Retinal pigment epithelial cell (primary cell): ENCODE data around the gene DIDO1.

Source experiments
- DNase-seq: peaks from one replicate; pipeline ENCODE4 v3.0.0-alpha.2; 2010; ENCODE audit warnings: low read depth
- H3K4me3 ChIP-seq: 2 replicates; pipeline ENCODE4 v1.5.1; 2011; ENCODE audit warnings: mild to moderate bottlenecking, low read length, control low read depth, moderate library complexity
- TF ChIP-seq, protein P1 (sequence below): conservative IDR thresholded peaks from 2 replicates; pipeline ENCODE4 v1.5.1; 2011; ENCODE audit warnings: low read depth, low read length, control low read depth, inconsistent platforms

DIDO1 gene

DNA sequence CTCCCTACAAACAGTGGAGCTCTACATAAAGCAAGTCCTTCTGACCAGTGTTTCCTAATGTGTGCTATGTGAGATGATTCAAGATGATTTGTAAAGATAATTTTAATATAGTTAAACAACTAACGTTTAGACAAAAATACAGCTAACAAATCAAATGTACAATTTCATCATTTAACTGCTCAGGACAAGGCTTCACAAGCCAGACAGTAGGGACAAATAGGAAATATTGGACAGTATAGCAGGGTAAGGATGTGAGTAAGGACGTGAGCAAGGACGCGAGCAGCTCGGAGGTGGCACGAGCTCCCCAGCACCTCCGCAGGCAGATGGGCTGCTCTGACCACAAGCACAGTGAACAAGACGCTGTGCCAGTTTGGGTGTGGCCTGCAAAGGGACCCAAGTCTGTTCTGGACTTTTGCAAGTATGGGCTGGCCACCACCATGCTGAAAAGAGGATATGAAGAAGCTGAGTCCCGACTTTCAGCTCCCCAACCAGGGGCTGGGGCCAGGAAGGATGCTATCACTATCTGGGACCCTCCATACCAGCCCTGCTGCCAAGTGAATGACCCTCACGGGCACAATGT lies 14.5 kb downstream of the DIDO1 start:
- DNase-seq, result no peak
- TF ChIP-seq, protein P1, sequence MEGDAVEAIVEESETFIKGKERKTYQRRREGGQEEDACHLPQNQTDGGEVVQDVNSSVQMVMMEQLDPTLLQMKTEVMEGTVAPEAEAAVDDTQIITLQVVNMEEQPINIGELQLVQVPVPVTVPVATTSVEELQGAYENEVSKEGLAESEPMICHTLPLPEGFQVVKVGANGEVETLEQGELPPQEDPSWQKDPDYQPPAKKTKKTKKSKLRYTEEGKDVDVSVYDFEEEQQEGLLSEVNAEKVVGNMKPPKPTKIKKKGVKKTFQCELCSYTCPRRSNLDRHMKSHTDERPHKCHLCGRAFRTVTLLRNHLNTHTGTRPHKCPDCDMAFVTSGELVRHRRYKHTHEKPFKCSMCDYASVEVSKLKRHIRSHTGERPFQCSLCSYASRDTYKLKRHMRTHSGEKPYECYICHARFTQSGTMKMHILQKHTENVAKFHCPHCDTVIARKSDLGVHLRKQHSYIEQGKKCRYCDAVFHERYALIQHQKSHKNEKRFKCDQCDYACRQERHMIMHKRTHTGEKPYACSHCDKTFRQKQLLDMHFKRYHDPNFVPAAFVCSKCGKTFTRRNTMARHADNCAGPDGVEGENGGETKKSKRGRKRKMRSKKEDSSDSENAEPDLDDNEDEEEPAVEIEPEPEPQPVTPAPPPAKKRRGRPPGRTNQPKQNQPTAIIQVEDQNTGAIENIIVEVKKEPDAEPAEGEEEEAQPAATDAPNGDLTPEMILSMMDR, result no peak
- no peak overlapping the region for H3K4me3 ChIP-seq

DNA sequence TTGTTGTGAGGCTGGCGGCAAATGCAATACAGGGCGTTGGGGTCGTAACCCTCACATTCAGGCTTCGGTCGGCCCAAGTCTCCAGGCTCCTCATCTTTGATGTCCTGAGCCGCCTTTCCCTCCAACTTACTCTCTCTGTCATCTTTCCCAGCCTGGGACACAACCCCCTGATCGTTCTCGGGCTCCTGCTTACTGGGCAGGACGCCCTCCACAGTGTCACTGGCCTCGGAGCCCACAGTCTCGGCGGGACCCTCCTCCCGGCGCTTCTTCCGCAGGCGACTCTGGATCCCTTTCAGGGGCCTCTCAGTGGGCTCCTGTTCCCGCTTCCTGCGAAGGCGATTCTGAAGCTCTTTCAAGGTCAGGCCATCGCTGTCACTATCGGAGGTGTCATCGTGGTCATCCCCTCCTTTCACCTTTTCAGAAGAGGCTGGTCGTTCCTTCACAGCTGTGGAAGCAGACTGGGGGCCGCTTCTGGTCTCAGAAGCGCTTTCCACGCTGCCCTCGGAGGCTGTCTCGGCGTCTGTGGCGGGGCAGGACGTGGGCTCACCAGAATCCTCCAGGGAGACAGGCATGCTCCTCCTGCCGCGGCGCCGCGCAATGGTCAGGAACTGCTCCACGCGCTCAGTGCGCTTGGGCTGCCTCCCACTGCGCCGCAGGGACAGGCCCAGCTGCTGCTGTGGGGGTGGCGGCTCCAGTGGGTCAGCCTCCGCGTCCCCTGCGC lies 15.4 kb downstream of the DIDO1 start:
- TF ChIP-seq, protein P1, result no peak
- H3K4me3 ChIP-seq, result no peak overlapping the region
- no peak for DNase-seq

DNA sequence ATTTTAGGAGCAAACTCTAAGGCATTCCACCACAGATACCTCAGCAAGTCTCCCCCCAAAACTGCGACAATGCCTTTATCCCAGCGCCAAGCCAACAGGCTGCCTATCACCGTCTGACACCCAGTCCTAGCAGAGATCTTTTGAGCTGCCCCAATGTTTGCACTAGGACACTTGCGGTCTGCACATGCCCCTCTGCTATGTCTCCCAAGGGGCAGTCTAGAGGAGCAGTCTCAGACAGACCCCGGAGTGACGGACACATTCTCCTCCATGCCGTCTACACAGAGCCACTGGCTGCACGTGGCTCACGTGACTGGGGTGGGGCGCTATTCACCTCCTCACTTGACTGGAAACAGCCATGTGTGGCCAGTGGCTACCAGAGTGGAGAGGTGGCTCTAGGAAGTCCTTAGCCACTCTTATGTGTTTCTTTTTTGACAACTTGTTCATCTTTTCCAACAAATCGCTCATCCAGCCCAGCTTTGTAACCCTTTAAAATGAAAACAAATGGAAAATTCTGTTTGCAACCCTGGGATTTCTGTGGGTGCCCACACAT lies 16.0 kb downstream of the DIDO1 start:
- DNase-seq, result no peak
- H3K4me3 ChIP-seq, result no peak overlapping the region
- TF ChIP-seq, protein P1, result no peak

DNA sequence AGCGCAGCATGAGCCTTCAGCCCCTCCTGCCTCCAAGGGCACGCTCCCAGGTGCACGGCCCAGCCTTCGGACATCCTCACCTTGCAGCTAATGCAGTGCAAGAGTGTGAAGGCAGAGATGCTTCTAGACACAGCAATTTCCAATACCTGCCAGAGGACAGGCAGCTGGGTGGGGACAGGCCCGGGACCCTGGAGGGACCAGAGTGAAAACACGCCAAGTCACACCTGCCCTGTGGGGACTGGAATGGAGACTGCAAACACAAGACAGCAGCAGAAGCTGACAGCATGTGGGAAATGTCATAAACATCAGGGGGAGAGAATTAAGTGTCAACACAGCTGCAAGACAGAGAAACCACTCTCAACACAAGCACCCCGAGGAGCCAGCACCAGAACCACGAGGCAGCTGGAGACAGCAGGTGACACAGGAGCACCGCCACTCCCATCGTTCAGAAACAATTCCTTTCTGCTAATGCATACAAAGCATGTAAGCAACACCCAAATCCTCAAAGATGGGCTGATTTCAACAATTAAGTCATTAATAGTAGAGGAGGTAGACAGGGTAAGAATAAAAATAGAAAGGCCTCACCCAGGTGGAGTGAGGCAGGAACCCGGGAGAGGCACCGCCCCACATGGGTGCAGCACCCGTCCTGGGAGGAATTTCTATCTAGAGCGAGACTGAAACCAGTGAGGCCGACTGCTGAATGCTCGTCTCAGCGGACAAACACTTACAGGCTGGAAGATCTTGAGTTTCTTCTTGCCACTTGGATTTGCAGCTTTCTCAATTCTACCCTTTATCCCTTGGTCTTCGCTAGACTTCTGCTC lies 17.1 kb downstream of the DIDO1 start:
- H3K4me3 ChIP-seq, result no peak overlapping the region
- TF ChIP-seq, protein P1, result no peak
- DNase-seq, result no peak

DNA sequence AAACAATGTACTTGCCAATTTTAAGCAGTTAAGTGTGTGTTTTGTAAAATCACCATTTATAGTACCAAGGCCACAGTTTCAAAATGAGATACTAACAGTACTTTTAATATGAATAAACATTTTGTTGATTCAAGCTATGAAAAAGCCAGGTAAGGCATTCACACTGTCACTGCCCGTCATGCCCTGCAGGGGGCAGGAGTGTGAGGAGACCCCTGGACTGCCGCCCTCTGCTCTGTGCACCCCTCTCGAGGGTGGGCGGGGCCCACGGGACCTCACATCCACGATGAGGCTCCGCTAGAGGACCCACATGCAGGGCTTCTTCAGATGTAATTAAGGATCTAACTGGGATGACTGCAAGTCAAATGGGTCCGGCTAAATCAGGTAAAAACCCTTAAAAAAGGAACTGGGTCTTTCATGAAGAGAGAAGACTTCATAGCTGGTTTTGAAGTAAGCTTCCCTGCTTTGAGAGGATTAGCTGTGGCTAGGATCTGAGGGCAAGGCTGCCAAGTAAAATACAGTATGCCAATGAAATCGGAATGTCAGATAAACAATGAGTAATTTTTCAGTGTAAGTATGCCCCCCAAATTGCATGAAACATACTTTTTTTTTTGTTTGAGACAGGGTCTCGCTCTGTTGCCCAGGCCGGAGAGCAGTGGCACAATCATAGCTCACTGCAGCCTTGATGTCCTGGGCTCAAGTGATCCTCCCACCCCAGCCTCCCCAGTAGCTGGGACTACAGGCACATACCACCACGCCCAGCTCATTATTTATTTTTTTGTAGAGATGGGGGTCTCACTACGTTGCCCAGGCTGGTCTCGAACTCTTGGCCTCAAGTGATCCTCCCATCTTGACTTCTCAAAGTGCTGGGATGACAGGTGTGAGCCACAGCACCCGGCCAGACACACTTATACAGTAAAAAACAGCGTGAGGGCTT lies 18.7 kb downstream of the DIDO1 start:
- TF ChIP-seq, protein P1, result peak; percentile 54
- no peak overlapping the region for H3K4me3 ChIP-seq
- no peak for DNase-seq

DNA sequence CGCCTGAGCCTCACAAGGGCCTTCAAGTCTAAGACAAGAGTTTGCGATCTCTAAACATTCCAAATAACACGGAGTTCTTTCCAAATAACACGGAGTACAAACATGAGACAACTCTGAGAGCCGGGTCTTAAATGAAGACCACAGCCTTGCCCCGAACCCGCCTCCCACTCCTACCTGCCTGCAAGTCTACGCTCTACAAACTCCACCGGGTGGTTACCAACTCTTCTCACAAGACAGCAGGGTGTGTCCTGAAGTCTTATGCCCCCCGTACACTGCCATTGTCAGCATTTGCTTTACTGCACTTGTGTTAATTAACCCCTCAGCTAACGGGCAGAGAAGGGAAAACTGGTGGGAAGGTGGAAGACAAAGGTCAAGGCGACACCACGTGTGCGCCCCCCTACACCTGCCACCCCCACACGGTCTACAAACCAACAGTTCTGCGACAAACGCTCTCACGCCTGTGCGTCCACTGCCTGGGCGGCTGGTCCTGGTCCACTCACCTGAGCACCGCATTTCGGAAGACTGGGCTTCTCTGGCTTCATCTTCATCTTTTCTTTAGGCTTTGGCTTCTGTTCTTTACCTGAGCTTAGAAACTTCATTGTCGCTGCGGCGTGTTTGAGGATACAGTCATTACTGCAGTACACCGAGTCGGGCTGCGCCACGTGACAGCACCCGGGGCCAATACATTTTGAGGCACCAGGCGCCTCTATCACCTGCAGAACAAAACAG lies 19.5 kb downstream of the DIDO1 start:
- H3K4me3 ChIP-seq, result no peak overlapping the region
- TF ChIP-seq, protein P1, result no peak
- no peak for DNase-seq
